A204.1 (cell line): Measurements from ENCODE around the gene ACOT7.

Source experiments
- FAIRE-seq: peaks from 2 replicates; lab custom pipeline; 2012; peaks lifted over from hg19 to GRCh38; lab: Jason Lieb, UNC

The ACOT7 gene

DNA sequence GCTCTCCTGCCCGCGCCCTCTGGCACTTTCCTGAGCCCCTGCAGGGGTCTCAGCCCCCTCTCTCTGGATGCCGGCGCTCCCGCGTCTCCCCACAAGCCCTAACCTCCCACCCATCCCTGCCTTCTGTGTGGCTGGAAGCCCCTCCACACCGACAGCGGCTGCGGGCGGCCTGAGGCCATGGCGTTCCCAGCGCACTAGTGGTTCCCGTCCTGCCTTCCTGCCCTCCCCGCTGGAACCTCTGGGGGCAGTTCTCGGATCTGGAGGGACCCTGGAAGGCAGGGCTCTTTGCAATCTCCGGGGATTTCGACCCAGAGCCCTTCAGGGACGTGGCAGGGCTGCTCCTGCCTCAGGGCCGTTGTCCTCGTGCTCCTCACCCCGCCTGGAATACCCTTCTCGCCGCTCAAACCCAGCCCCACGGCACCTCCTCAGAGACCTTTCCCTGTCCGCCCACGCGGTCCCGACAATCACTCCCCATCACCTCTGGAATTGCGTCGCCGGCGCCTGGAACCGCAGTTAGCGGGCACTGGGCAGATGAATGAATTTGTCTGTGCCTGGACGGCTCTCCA, 30.5 kb upstream of the ACOT7 start:
- no peak for FAIRE-seq

GRCh38 chr1:6423321-6423999, 29.9 kb upstream of the ACOT7 start:
- no peak for FAIRE-seq

DNA sequence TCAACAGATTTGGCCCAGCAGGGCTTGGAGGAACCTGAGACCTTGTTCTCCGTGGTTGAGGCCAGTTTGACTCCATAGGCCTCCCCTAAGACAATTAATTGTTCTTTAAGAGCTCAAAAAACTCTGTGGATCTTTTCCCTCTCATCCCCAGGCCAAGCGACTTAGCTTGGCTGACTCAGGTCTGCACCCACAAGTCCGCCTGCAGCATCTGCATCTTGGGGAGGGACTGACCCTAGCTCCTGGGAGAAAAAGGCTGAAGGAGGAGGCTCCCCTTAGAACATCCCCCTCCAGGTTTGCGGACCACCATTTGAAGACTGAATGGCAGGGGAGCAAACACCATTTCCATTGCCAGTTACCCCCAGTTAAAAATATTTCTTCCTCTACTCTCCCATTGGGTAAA, 27.7 kb upstream of the ACOT7 start:
- no peak for FAIRE-seq

- FAIRE-seq = no peak
These were observed 27.0 kb upstream of the ACOT7 start for GRCh38 chr1:6420454-6421042.

GRCh38 chr1:6419804-6420453, 26.4 kb upstream of the ACOT7 start, which contains the start of gene HES2:
TSS of gene HES2 (minus strand) at chr1:6419919. CDS start at chr1:6419820, 99 bp downstream.
- no peak for FAIRE-seq

DNA sequence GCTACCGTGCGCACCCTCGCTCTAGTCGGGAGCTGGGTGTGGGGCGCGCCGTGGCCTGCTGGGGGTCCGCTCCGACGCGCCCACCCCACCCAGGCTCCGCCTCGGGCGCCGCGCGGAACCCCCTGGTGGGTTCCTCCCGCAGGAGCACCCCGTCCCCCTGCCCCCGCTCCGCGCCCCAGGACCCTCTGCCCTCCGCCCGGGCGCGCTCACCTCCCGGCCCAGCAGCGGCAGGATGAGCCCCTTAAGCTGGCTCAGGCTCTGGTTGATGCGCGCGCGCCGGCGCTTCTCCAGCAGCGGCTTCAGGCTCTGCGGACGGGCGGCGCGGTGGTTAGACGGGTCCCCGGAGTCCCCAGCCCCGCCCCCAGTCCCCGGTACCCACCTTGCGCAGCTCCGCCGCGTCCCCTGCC, 25.8 kb upstream of the ACOT7 start:
- no peak for FAIRE-seq

DNA sequence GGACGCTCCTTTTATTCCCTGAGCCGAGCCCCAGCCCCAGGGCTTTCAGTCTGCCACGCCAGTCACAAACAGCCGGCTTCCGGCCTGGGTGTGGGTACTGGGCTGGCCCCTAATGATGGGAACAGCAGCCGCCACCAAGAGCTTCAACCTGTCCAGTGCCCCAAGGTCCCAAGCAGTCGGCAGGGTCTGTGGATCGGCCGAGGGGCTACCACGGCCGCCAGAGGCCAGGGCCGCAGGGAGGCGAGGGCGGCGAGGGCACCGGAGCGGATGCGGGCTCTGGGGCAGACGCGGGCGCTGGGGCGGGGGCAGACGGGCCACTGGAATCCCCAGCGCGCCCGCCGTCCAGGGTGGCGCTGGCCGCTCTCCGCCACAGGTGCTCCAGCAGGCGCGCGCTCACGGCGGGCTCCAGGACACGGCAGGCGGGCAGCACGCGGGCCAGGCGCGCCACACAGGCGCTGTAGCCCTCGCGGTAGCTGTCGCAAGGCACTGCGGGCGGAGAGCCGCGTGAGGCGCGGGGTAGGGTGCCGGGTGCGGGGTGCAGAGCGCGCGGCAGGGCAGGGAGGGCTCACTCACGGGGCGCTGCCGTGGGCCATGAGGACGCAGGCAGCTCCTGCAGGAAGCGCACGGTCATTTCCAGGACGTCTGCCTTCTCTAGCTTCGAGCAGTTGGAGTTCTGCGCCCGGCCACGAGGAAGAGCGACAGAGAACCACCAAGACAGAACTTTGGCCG, 25.3 kb upstream of the ACOT7 start:
- no peak for FAIRE-seq

GRCh38 chr1:6417961-6418667, 24.5 kb upstream of the ACOT7 start:
- no peak for FAIRE-seq

DNA sequence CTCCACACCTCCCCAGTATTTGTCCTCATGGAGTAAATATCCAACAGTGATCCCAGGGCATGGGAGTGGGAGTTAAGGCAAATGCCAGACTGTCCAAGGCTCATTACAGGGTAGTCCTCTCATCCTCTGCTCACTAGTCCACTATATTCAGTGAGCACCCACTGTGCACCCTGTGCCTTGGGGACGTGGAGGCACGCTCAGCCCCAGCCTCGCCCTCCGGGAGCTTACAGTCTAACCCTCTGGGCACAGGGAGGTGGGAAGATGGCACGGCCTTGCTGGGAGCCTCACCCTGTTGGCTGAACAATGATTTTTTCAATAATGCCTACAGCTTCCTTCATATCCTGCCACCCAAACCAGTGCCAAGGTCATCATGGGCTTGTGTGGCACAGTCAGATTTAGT, 23.3 kb upstream of the ACOT7 start:
- no peak for FAIRE-seq

DNA sequence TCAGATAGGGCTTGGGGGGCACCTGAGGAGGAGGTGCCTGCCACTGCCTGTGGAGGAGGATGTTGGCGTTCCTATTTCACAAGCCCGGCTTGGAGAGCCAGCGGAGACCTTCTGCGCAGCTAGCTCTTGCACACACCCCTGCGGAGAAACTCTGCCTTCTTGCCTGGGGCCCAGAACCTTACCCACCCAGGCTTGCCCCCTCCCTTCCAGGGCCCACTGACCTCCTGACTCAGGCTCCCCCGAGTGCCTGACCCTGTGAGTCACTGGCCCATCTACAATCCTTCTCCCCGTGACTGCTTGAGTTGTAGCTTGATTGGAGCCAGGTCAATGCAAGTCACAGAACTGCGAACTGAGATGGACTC, 22.7 kb upstream of the ACOT7 start:
- FAIRE-seq = no peak

DNA sequence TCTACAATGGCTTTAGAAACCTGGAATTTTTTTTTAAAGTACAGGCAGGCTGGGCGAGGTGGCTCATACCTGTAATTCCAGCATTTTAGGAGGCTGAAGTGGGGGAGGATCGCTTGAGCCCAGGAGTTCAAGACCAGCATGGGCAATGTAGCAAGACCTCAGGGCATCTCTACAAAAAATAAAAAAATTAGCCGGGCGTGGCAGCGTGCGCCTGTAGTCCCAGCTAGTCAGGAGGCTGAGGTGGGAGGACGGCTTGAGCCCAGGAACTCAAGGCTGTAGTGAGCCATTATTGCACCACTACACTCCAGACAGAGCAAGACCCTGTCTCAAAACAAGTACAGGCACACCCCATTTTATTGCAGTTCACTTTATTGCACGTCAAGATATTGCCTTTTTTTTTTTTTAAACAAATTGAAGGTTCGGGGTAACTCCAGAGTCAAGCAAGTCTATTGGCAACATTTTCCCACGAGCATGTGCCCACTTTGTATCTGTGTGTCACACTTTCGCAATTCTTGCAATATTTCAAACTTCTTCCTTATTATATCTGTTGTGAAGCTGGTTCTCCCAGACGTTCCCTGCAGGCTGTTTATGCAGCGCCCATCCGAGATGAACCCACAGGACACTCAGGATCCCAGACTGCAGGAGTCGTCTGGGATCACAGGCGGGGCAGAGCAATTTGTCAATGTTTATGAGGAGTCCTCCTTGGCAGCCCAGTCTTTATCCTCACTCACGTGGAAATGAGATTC, 21.5 kb upstream of the ACOT7 start:
- no peak for FAIRE-seq

DNA sequence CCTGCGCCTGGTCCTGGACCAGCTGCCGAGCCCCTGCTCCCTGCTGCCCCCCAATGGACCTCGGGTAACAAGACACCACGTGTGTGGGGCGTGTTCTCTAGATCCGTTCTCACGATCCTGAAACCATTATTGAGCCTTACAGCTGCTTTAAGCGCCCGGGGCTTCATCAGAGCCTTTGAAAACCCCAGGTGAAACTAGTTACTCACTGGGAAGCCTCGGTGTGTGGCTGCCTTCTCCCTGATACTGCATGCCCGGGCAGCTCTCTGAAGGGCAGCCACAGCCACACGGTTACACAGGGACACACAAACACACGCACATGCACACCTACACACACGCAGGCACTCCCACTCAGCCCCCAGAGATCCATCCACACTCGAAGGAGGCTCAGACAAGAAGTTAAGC, 20.9 kb upstream of the ACOT7 start:
- FAIRE-seq = no peak

- FAIRE-seq = no peak
These were observed 19.3 kb upstream of the ACOT7 start for GRCh38 chr1:6412896-6413295.

DNA sequence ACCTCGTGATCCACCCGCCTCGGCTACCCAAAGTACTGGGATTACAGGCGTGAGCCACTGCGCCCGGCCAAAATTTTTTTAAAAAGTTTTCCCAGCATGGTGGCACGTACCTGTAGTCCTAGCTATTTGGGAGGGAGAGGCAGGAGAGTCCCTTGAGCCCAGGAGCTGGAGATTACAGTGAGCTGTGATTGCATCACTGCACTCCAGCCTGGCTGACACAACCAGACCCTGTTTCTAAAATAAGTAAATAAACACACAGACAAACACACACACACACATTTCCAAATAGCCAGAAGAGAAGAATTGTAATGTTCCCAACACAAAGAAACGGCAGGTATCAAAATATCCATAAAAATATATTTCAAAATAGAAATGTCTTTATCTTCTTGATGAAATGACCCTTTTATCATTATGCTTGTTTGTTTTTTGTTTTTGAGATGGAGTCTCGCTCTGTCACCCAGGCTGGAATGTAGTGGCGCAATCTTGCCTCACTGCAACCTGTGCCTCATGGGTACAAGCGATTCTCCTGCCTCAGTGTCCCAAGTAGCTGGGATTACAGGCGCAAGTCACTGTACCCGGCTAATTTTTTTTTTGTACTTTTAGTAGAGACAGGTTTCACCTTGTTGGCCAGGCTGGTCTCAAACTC, 16.8 kb upstream of the ACOT7 start:
- no peak for FAIRE-seq

DNA sequence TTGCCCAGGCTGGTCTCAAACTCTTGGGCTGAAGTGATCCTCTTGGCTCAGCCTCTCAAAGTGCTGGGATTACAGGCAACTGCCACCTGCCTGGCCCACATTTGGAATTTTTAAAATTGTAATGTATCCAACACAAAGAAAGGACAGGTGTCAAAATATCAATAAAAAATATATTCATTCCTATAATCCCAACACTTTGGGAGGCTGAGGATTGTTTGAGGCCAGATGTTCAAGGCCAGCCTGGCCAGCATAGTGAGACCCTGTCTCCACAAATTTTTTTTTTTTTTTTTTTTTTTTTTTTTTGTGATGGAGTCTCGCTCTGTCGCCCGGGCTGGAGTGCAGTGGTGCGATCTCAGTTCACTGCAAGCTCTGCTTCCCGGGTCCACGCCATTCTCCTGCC, 16.2 kb upstream of the ACOT7 start:
- no peak for FAIRE-seq

- FAIRE-seq = no peak
These were observed 15.5 kb upstream of the ACOT7 start for GRCh38 chr1:6409053-6409452.

GRCh38 chr1:6408023-6408422, 14.5 kb upstream of the ACOT7 start:
- no peak for FAIRE-seq

DNA sequence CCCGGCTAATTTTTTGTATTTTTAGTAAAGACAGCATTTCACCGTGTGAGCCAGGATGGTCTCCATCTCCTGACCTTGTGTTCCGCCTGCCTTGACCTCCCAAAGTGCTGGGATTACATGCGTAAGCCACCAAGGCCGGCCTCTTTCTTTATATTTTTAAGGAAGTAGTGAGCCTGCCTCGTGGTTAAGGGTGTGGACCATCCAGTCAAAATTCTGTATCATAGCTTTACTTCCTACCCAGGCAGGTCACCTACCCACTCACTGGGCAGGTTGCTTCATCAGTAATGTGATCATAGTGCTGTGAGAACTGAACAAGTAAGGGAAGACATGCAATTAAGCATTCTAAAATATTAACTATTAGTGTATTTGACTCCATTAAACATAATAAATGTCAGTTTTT, 8.1 kb upstream of the ACOT7 start:
- no peak for FAIRE-seq

GRCh38 chr1:6399294-6399693, 5.7 kb upstream of the ACOT7 start:
- FAIRE-seq = no peak

GRCh38 chr1:6397844-6398441, 4.4 kb upstream of the ACOT7 start:
- no peak for FAIRE-seq

- FAIRE-seq = no peak
These were observed 3.4 kb upstream of the ACOT7 start for GRCh38 chr1:6396998-6397397.
